ENCODE results near the gene ARMC7.

DNA sequence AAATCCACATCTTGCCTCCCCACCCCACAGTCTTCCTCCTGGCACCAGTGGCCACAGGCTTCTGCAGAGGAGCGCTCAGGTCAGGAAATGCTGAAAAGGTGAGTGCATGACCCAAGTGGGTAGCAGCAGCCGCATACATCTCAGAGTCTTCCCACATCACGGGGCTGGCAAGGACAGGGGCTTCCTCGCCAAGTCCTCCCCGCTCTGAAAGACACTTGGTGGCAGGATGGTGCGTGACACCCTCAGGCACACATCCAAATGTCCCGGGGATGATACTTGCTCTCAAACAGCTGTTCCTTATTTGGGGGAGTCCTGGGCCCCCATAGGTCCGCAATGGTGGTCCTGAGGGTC, 30.8 kb upstream of the ARMC7 start:
- TF ChIP-seq YY1 (IDR thresholded peaks at IDR 0.05; ENCODE audit: insufficient read depth, insufficient read length) (no peak), SUZ12 (IDR thresholded peaks at IDR 0.05; ENCODE audit: extremely low read depth, insufficient read depth, insufficient read length) (no peak), ZNF274 (IDR thresholded peaks at IDR 0.05; ENCODE audit: low read depth, low read length) (no peak)

All from NT2/D1 (cell line).